ENCODE data around the gene PGBD5.

The PGBD5 gene

GRCh38 chr1:230381049-230381467 lies 45.1 kb downstream of the PGBD5 start:
- FAIRE-seq (no peak), DNase-seq (ENCODE audit: insufficient read length, low spot score) (no peak)

GRCh38 chr1:230379928-230380327 lies 46.2 kb downstream of the PGBD5 start:
- FAIRE-seq (no peak), DNase-seq (ENCODE audit: insufficient read length, low spot score) (no peak)

GRCh38 chr1:230379462-230379861 lies 46.7 kb downstream of the PGBD5 start:
- no peak for DNase-seq (ENCODE audit: insufficient read length, low spot score)
- FAIRE-seq, result no peak

GRCh38 chr1:230377851-230378250 lies 48.3 kb downstream of the PGBD5 start:
- no peak for DNase-seq (ENCODE audit: insufficient read length, low spot score)
- FAIRE-seq, result no peak

- DNase-seq (ENCODE audit: insufficient read length, low spot score) (no peak), FAIRE-seq (no peak)
Measured at GRCh38 chr1:230377324-230377723, 48.8 kb downstream of the PGBD5 start.

GRCh38 chr1:230376296-230376695 lies 49.8 kb downstream of the PGBD5 start:
- FAIRE-seq, result no peak

GRCh38 chr1:230375780-230376179 lies 50.4 kb downstream of the PGBD5 start:
- no peak for FAIRE-seq

More at GRCh38 chr1:230376296-230376695, 49.8 kb downstream of the PGBD5 start:
- DNase-seq (ENCODE audit: insufficient read length, low spot score), result no peak

GRCh38 chr1:230375147-230375546 lies 51.0 kb downstream of the PGBD5 start:
- DNase-seq (ENCODE audit: insufficient read length, low spot score) (no peak), FAIRE-seq (no peak)

More at GRCh38 chr1:230375780-230376179, 50.4 kb downstream of the PGBD5 start:
- no peak for DNase-seq (ENCODE audit: insufficient read length, low spot score)

- DNase-seq (ENCODE audit: insufficient read length, low spot score), result no peak
- no peak for FAIRE-seq
Measured at GRCh38 chr1:230371923-230372703, 54.0 kb downstream of the PGBD5 start.

- FAIRE-seq, result no peak
- DNase-seq (ENCODE audit: insufficient read length, low spot score), result no peak
Measured at GRCh38 chr1:230370109-230370508, 56.0 kb downstream of the PGBD5 start.

- DNase-seq (ENCODE audit: insufficient read length, low spot score) (no peak), FAIRE-seq (no peak)
Measured at GRCh38 chr1:230368871-230369270, 57.3 kb downstream of the PGBD5 start.

GRCh38 chr1:230368363-230368762 lies 57.8 kb downstream of the PGBD5 start:
- DNase-seq (ENCODE audit: insufficient read length, low spot score) (no peak), FAIRE-seq (no peak)

- DNase-seq (ENCODE audit: insufficient read length, low spot score) (no peak), FAIRE-seq (no peak)
Measured at GRCh38 chr1:230366504-230366915, 59.6 kb downstream of the PGBD5 start.

GRCh38 chr1:230365723-230366307 lies 60.3 kb downstream of the PGBD5 start:
- DNase-seq (ENCODE audit: insufficient read length, low spot score), result no peak
- peak; percentile 16 for FAIRE-seq

- FAIRE-seq (no peak), DNase-seq (ENCODE audit: insufficient read length, low spot score) (no peak)
Measured at GRCh38 chr1:230362949-230363348, 63.2 kb downstream of the PGBD5 start.

- FAIRE-seq (no peak), DNase-seq (ENCODE audit: insufficient read length, low spot score) (no peak)
Measured at GRCh38 chr1:230361941-230362340, 64.2 kb downstream of the PGBD5 start.

- DNase-seq (ENCODE audit: insufficient read length, low spot score) (peak; percentile 73), FAIRE-seq (no peak)
Measured at GRCh38 chr1:230359992-230360668, 66.0 kb downstream of the PGBD5 start.

- DNase-seq (ENCODE audit: insufficient read length, low spot score) (no peak), FAIRE-seq (no peak)
Measured at GRCh38 chr1:230356869-230357794, 69.0 kb downstream of the PGBD5 start.

- DNase-seq (ENCODE audit: insufficient read length, low spot score) (no peak), FAIRE-seq (no peak)
Measured at GRCh38 chr1:230356190-230356589, 69.9 kb downstream of the PGBD5 start.

GRCh38 chr1:230355594-230355993 lies 70.5 kb downstream of the PGBD5 start:
- DNase-seq (ENCODE audit: insufficient read length, low spot score) (no peak), FAIRE-seq (no peak)

- FAIRE-seq, result no peak
- no peak for DNase-seq (ENCODE audit: insufficient read length, low spot score)
Measured at GRCh38 chr1:230355128-230355527, 71.0 kb downstream of the PGBD5 start.

Measured in HTR-8/SVneo (cell line).